Chondrocyte (in vitro differentiated cells): ENCODE data around the gene ADAMTS18. TPM values are rescaled to one million over a fixed set of nuclear protein-coding genes. Genes with fewer than 3 reads are reported as not detected.
A peak's percentile ranks its signal among the peaks of the same experiment; 100 is the strongest.
"Not testable (repeated sequence)": the region's sequence is repeated elsewhere in the genome, so short reads cannot be mapped to it uniquely, and the experiment has no call there.

ENCODE experiments used
- DNase-seq: peaks from one replicate; pipeline ENCODE4 v3.0.0; 2021; ENCODE audit warnings: mixed read lengths, low spot score
- H3K27ac Mint-ChIP-seq: one replicate; pipeline ENCODE4 v1.8.0; 2021; ENCODE audit warnings: mild to moderate bottlenecking, moderate library complexity, mixed read lengths; ENCODE audit not compliant: unreplicated experiment
- H3K27me3 Mint-ChIP-seq: 2 replicates; pipeline ENCODE4 v1.8.0; 2021; ENCODE audit warnings: low read depth, mixed read lengths
- H3K36me3 Mint-ChIP-seq: 2 replicates; pipeline ENCODE4 v1.8.0; 2021; ENCODE audit warnings: low read depth, mixed read lengths
- H3K4me1 Mint-ChIP-seq: 2 replicates; pipeline ENCODE4 v1.8.0; 2021; ENCODE audit warnings: low read depth, mild to moderate bottlenecking, mixed read lengths
- H3K4me3 Mint-ChIP-seq: one replicate; pipeline ENCODE4 v1.8.0; 2021; ENCODE audit warnings: mild to moderate bottlenecking, moderate library complexity, mixed read lengths; ENCODE audit not compliant: unreplicated experiment
- H3K9me3 Mint-ChIP-seq: 2 replicates; pipeline ENCODE4 v1.8.0; 2021; ENCODE audit warnings: low read depth, mixed read lengths
- total RNA-seq: library from RNA; stranded (reverse); gene quantifications from 3 replicates; pipeline ENCODE4 v1.2.1, GENCODE V29; 2021
- TF ChIP-seq, protein P1 (sequence below): fragments of 200-600 bp; sonication (generic); IDR thresholded peaks from 2 replicates; pipeline ENCODE4 v1.5.0; 2021; ENCODE audit warnings: antibody characterized with exemption, mild to moderate bottlenecking, moderate library complexity

Gene ADAMTS18
- total RNA-seq, 1 donor from 2014 or later, result not detected

DNA sequence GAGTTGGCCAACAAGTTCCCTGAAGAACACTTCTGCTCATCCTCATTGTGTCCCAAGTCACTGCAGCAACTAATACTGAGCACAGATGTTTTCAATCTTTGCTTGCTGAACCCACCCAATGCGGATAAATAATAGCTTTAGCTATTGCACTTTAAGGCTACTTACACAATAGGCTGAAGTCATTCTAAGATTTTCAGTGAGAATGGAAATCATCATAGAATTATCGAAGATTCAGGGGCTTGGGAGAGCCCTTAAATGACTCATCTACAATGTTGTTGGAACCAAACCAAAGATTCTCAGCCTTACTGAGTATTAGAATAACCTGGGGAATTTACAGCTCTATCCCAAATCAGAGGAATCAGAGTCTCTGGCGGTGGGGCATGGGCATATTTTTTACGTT lies 184.4 kb downstream of the ADAMTS18 start:
- TF ChIP-seq, protein P1, sequence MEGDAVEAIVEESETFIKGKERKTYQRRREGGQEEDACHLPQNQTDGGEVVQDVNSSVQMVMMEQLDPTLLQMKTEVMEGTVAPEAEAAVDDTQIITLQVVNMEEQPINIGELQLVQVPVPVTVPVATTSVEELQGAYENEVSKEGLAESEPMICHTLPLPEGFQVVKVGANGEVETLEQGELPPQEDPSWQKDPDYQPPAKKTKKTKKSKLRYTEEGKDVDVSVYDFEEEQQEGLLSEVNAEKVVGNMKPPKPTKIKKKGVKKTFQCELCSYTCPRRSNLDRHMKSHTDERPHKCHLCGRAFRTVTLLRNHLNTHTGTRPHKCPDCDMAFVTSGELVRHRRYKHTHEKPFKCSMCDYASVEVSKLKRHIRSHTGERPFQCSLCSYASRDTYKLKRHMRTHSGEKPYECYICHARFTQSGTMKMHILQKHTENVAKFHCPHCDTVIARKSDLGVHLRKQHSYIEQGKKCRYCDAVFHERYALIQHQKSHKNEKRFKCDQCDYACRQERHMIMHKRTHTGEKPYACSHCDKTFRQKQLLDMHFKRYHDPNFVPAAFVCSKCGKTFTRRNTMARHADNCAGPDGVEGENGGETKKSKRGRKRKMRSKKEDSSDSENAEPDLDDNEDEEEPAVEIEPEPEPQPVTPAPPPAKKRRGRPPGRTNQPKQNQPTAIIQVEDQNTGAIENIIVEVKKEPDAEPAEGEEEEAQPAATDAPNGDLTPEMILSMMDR, result no peak
- Mint-ChIP-seq H3K4me1 (no peaks in the 10 kb centered on the region), H3K4me3 (no peak overlapping the region), H3K9me3 (no peaks in the 10 kb centered on the region), H3K27me3 (peaks cover 15% of the 10 kb centered on the region), H3K36me3 (no peaks in the 10 kb centered on the region), H3K27ac (no peak overlapping the region)
- no peak for DNase-seq

DNA sequence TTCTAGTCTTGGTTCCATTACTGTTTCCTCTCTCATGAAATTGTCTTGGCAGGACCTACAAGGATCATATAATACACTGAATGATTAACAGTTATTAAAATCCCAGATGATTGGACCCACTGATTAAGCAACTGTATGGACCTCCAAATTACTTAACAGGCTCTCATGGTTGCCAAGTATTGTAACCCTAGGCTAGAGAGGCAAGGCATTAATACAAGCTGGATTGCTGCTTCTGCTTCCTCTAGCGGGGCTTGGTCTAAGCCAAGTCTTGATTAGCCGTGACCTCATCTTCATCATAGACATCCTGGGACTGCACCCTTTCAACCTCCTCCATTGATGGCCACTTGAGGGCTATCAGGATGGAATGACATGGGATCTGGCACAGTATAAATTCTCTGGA lies 188.7 kb downstream of the ADAMTS18 start:
- Mint-ChIP-seq H3K4me1 (no peaks in the 10 kb centered on the region), H3K9me3 (no peaks in the 10 kb centered on the region), H3K36me3 (no peaks in the 10 kb centered on the region), H3K27ac (no peak overlapping the region), H3K27me3 (peaks cover 12% of the 10 kb centered on the region), H3K4me3 (no peak overlapping the region)
- no peak for DNase-seq
- TF ChIP-seq, protein P1, result no peak

DNA sequence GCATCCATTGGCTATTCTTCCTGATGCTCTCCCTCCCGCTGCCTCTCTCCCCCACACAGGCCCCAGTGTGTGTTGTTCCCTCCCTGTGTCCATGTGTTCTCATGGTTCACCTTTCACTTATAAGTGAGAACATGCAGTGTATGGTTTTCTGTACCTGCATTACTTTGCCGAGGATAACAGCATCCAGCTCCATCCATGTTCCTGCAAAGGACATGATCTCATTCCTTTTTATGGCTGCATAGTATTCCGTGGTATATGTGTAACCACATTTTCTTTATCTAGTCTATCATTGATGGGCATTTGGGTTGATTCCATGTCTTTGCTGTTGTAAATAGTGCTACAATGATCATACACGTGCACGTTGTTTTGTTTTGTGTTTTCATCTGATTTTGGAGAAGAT lies 192.4 kb downstream of the ADAMTS18 start:
- not testable (repeated sequence) for H3K27ac Mint-ChIP-seq, H3K36me3 Mint-ChIP-seq, H3K4me3 Mint-ChIP-seq, H3K4me1 Mint-ChIP-seq, DNase-seq, H3K9me3 Mint-ChIP-seq
- peaks cover 21% of the 10 kb centered on the region for H3K27me3 Mint-ChIP-seq

DNA sequence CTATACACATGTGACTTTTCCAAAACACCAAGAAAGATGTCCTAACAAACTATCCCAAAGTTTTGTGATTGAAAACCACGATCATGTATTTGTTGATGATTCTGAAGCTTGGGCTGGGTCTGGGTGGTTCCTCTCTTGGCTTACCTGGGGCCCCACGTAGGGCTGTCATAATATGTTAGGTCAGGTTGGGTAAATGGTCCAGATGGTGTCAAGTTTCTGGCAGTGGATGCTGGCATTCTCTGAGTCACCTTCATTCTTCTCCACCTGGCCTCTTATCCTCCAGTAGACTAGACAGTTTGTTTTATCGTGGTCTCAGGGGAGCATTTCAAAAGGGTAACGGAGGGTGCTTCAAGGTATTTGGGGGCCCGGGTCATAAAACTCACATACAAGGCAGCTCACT lies 196.2 kb downstream of the ADAMTS18 start:
- Mint-ChIP-seq H3K27me3 (peaks cover 20% of the 10 kb centered on the region), H3K9me3 (no peaks in the 10 kb centered on the region), H3K36me3 (no peaks in the 10 kb centered on the region), H3K4me1 (peaks cover 3% of the 10 kb centered on the region), H3K27ac (no peak overlapping the region), H3K4me3 (no peak overlapping the region)
- DNase-seq, result no peak
- TF ChIP-seq, protein P1, result no peak

DNA sequence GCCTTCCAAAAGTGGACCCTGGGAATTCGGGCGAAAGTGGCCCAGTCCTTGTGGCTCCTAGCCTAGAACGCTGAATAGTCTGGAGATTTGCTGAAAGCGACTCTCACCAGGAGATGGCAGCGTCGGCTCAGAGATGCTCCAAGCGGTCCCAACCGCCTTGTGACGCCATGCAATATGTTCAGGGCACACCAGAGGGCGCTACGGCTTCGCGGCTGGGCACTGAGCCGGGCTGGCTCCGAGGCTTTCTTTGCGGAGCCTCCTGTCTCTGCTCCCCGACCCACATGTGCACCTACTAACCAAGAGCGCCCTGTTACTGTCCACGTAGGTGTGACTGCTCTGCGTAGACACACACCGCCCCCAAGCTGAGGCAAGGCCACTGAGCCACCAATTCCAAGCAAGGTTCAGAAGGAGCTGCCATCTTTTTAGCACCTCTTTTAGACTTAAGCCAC lies 198.7 kb downstream of the ADAMTS18 start:
- Mint-ChIP-seq H3K27ac (no peak overlapping the region), H3K4me1 (peaks cover 3% of the 10 kb centered on the region), H3K9me3 (no peaks in the 10 kb centered on the region), H3K36me3 (no peaks in the 10 kb centered on the region), H3K4me3 (peak overlapping the region; percentile 49), H3K27me3 (peaks cover 21% of the 10 kb centered on the region)
- no peak for DNase-seq
- TF ChIP-seq, protein P1, result peak; percentile 99

DNA sequence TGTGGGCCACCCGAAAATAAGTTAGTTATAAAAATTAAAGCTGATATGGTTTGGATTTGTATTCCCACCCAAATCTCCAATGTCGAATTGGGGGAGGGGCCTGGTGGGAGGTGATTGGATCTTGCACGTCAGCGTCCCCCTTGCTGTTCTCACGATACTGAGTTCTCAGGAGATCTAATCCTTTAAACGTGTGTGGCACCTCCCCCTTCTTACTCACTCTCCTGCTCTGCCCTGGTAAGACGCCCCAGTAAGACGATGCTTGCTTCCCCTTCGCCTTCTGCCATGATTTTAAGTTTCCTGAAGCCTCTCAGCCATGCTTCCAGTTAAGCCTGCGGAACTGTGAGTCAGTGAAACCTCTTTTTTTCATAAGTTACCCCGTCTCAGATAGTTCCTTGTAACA lies 200.2 kb downstream of the ADAMTS18 start:
- no peak overlapping the region for H3K27ac Mint-ChIP-seq
- H3K9me3 Mint-ChIP-seq, result no peaks in the 10 kb centered on the region
- H3K4me3 Mint-ChIP-seq, result no peak overlapping the region
- TF ChIP-seq, protein P1, result no peak
- DNase-seq, result no peak
- peaks cover 23% of the 10 kb centered on the region for H3K27me3 Mint-ChIP-seq
- peaks cover 3% of the 10 kb centered on the region for H3K4me1 Mint-ChIP-seq
- H3K36me3 Mint-ChIP-seq, result no peaks in the 10 kb centered on the region
